ENCODE measurements around the gene TIMP2.
A peak's percentile ranks its signal among the peaks of the same experiment; 100 is the strongest.
"Not testable (repeated sequence)": the region's sequence is repeated elsewhere in the genome, so short reads cannot be mapped to it uniquely, and the experiment has no call there.

TIMP2 gene

GRCh38 chr17:78925234-78925633, at the start of gene TIMP2:
TIMP2 (minus strand) TSS chr17:78925387; CDS start chr17:78925088, 299 bp downstream.
- H3K9me3 Mint-ChIP-seq, result no peaks in the 10 kb centered on the region
- peaks cover 8% of the 10 kb centered on the region for H3K27me3 Mint-ChIP-seq
- H3K4me3 Mint-ChIP-seq, result peak within 1 kb of the TSS; percentile 72 to 81
- H3K27ac Mint-ChIP-seq, result no peak within 1 kb of the TSS
- ATAC-seq (peak; percentile 79), DNase-seq (peak; percentile 64 to 66)
- peaks cover 21% of the 10 kb centered on the region for H3K4me1 Mint-ChIP-seq

GRCh38 chr17:78973792-78974520, 48.8 kb upstream of the TIMP2 start:
- H3K27me3 Mint-ChIP-seq, result no peaks in the 10 kb centered on the region
- peak overlapping the region; percentile 59 to 74 for H3K27ac Mint-ChIP-seq
- DNase-seq, result no peak
- H3K4me1 Mint-ChIP-seq, result peaks cover 44% of the 10 kb centered on the region
- H3K9me3 Mint-ChIP-seq, result no peaks in the 10 kb centered on the region
- ATAC-seq, result no peak
- no peak overlapping the region for H3K4me3 Mint-ChIP-seq

- peaks cover 36% of the 10 kb centered on the region for H3K4me1 Mint-ChIP-seq
- no peaks in the 10 kb centered on the region for H3K9me3 Mint-ChIP-seq
- no peak overlapping the region for H3K27ac Mint-ChIP-seq
- H3K4me3 Mint-ChIP-seq, result no peak overlapping the region
- no peaks in the 10 kb centered on the region for H3K27me3 Mint-ChIP-seq
- ATAC-seq, result no peak
- DNase-seq, result no peak
Measured at GRCh38 chr17:78973196-78973595, 48.0 kb upstream of the TIMP2 start.

GRCh38 chr17:78972507-78973105, 47.4 kb upstream of the TIMP2 start:
- H3K4me1 Mint-ChIP-seq, result peaks cover 30% of the 10 kb centered on the region
- ATAC-seq (no peak), DNase-seq (no peak)
- H3K4me3 Mint-ChIP-seq, result no peak overlapping the region
- H3K27ac Mint-ChIP-seq, result no peak overlapping the region
- no peaks in the 10 kb centered on the region for H3K9me3 Mint-ChIP-seq
- no peaks in the 10 kb centered on the region for H3K27me3 Mint-ChIP-seq

GRCh38 chr17:78971756-78972506, 46.7 kb upstream of the TIMP2 start:
- no peak for ATAC-seq
- H3K27ac Mint-ChIP-seq, result peak overlapping the region in 1 of 2 donors; percentile 19
- H3K9me3 Mint-ChIP-seq, result no peaks in the 10 kb centered on the region

GRCh38 chr17:78970834-78971755, 45.9 kb upstream of the TIMP2 start:
- ATAC-seq (peak; percentile 57), DNase-seq (peak; percentile 66 to 75)
- Mint-ChIP-seq H3K4me3 (no peak overlapping the region), H3K9me3 (no peaks in the 10 kb centered on the region), H3K27ac (peak overlapping the region in 1 of 2 donors; percentile 73), H3K4me1 (peaks cover 18% of the 10 kb centered on the region), H3K27me3 (no peaks in the 10 kb centered on the region)

More at GRCh38 chr17:78971756-78972506, 46.7 kb upstream of the TIMP2 start:
- no peaks in the 10 kb centered on the region for H3K27me3 Mint-ChIP-seq
- no peak overlapping the region for H3K4me3 Mint-ChIP-seq
- peaks cover 23% of the 10 kb centered on the region for H3K4me1 Mint-ChIP-seq
- DNase-seq, result no peak

- Mint-ChIP-seq H3K4me1 (peaks cover 14% of the 10 kb centered on the region), H3K27me3 (no peaks in the 10 kb centered on the region), H3K9me3 (no peaks in the 10 kb centered on the region), H3K27ac (no peak overlapping the region), H3K4me3 (no peak overlapping the region)
- no peak for DNase-seq
- ATAC-seq, result no peak
Measured at GRCh38 chr17:78969865-78970264, 44.7 kb upstream of the TIMP2 start.

- no peak overlapping the region for H3K27ac Mint-ChIP-seq
- no peaks in the 10 kb centered on the region for H3K27me3 Mint-ChIP-seq
- no peak for DNase-seq
- no peak overlapping the region for H3K4me3 Mint-ChIP-seq
- H3K4me1 Mint-ChIP-seq, result peaks cover 14% of the 10 kb centered on the region
- H3K9me3 Mint-ChIP-seq, result no peaks in the 10 kb centered on the region
- ATAC-seq, result no peak
Measured at GRCh38 chr17:78967782-78968362, 42.7 kb upstream of the TIMP2 start.

GRCh38 chr17:78966910-78967600, 41.9 kb upstream of the TIMP2 start:
- DNase-seq (no peak), ATAC-seq (no peak)
- H3K9me3 Mint-ChIP-seq, result no peaks in the 10 kb centered on the region
- peak overlapping the region in 1 of 2 donors; percentile 3 for H3K27ac Mint-ChIP-seq
- H3K4me1 Mint-ChIP-seq, result peaks cover 14% of the 10 kb centered on the region
- no peak overlapping the region for H3K4me3 Mint-ChIP-seq
- no peaks in the 10 kb centered on the region for H3K27me3 Mint-ChIP-seq

- DNase-seq (no peak), ATAC-seq (no peak)
- no peak overlapping the region for H3K27ac Mint-ChIP-seq
- H3K27me3 Mint-ChIP-seq, result no peaks in the 10 kb centered on the region
- no peaks in the 10 kb centered on the region for H3K9me3 Mint-ChIP-seq
- H3K4me3 Mint-ChIP-seq, result no peak overlapping the region
- H3K4me1 Mint-ChIP-seq, result peaks cover 10% of the 10 kb centered on the region
Measured at GRCh38 chr17:78966123-78966813, 41.1 kb upstream of the TIMP2 start.

- H3K27me3 Mint-ChIP-seq, result no peaks in the 10 kb centered on the region
- DNase-seq (no peak), ATAC-seq (no peak)
- H3K4me3 Mint-ChIP-seq, result no peak overlapping the region
- H3K9me3 Mint-ChIP-seq, result no peaks in the 10 kb centered on the region
- no peak overlapping the region for H3K27ac Mint-ChIP-seq
- peaks cover 3% of the 10 kb centered on the region for H3K4me1 Mint-ChIP-seq
Measured at GRCh38 chr17:78965491-78965924, 40.3 kb upstream of the TIMP2 start.

GRCh38 chr17:78963378-78963777, 38.2 kb upstream of the TIMP2 start:
- H3K27me3 Mint-ChIP-seq, result no peaks in the 10 kb centered on the region
- H3K9me3 Mint-ChIP-seq, result no peaks in the 10 kb centered on the region
- H3K4me3 Mint-ChIP-seq, result no peak overlapping the region
- no peak overlapping the region for H3K27ac Mint-ChIP-seq
- ATAC-seq (no peak), DNase-seq (no peak)
- H3K4me1 Mint-ChIP-seq, result no peaks in the 10 kb centered on the region

- H3K27me3 Mint-ChIP-seq, result not testable (repeated sequence)
Measured at GRCh38 chr17:78962984-78963348, 37.8 kb upstream of the TIMP2 start.

More at GRCh38 chr17:78962984-78963348, 37.8 kb upstream of the TIMP2 start:
- H3K4me3 Mint-ChIP-seq, DNase-seq, ATAC-seq, H3K4me1 Mint-ChIP-seq, H3K9me3 Mint-ChIP-seq, H3K27ac Mint-ChIP-seq: not testable (repeated sequence)

All from stimulated activated naive CD8-positive, alpha-beta T cell treated with anti-CD3 and anti-CD28 coated beads, Interleukin-15, amount 100 ng/mL, for 72 hours (primary cell).